ENCODE data around the gene VAV3. TPM values are rescaled to one million over a fixed set of nuclear protein-coding genes. Genes with fewer than 3 reads are reported as not detected.
"Not testable (repeated sequence)": the region's sequence is repeated elsewhere in the genome, so short reads cannot be mapped to it uniquely, and the experiment has no call there.

Gene VAV3
- total RNA-seq, 4 donors from 2014 or later = 1.9 to 5.8 (median 3.0) TPM

DNA sequence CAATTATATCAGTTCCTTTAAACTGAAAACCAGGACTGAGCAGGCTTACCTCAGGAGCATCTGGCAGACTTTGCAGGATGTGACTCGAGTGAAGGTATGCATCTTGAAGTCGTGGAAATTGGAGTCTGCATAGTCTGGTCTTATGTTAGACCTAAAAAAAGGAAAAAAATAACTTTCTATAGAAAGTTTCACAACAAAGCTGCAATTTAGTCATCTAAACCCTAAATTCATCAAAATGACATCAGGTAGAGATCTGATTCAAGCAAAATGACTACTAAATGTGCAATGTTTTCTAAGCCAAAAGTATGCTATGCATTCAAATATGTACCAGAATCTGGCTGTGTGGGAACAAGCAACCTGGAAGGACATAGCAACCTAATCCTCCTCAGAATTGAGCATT is 260.1 kb downstream of the VAV3 start:
- DNase-seq (ENCODE audit: extremely low spot score) = no peak
- TF ChIP-seq POLR2AphosphoS5 (IDR thresholded peaks at IDR 0.05) = no peak
- TF ChIP-seq, protein P1, sequence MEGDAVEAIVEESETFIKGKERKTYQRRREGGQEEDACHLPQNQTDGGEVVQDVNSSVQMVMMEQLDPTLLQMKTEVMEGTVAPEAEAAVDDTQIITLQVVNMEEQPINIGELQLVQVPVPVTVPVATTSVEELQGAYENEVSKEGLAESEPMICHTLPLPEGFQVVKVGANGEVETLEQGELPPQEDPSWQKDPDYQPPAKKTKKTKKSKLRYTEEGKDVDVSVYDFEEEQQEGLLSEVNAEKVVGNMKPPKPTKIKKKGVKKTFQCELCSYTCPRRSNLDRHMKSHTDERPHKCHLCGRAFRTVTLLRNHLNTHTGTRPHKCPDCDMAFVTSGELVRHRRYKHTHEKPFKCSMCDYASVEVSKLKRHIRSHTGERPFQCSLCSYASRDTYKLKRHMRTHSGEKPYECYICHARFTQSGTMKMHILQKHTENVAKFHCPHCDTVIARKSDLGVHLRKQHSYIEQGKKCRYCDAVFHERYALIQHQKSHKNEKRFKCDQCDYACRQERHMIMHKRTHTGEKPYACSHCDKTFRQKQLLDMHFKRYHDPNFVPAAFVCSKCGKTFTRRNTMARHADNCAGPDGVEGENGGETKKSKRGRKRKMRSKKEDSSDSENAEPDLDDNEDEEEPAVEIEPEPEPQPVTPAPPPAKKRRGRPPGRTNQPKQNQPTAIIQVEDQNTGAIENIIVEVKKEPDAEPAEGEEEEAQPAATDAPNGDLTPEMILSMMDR (IDR thresholded peaks at IDR 0.05) = no peak
- TF ChIP-seq EP300 (IDR thresholded peaks at IDR 0.05) = no peak
- TF ChIP-seq POLR2A (IDR thresholded peaks at IDR 0.05; ENCODE audit: low read depth) = no peak
- Histone ChIP-seq H3K36me3 (no peaks in the 10 kb centered on the region), H3K4me1 (no peaks in the 10 kb centered on the region), H3K4me3 (no peak overlapping the region), H3K27me3 (no peaks in the 10 kb centered on the region), H3K9me3 (no peaks in the 10 kb centered on the region), H3K27ac (replicated peaks in 1 of 4) (no peak overlapping the region)
- 67% methylated on average over 2 of the region's 2 CpGs for WGBS
- intact Hi-C loops (cut with DNase I) = no loop called here

DNA sequence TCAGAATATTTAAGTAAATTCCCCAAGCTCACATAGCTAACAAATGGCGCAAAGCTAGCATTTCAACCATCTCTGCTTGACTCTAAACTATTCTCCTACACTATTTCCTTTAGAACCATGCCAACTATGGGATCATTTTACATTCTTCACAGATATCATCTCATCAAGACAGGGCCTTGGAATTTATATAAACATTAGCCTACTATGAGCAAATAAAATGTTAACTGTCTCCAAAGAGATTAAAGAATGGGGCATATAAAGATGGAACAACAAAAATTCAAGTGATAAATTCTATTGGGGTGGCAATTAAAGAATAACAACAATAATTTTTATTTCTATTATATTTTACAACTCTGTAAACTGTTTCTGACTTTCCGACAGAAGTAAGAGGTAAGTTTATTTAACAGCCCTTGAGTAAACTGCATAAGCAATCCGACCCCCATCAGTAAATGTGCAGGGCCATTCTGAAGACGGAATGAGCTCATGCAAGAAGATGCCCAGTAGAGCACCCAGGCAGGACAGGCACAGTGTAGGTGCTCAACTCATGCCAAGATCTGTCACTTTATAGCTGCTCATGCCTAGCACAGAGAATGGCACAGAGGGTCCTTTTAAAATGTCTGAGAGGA is 261.9 kb downstream of the VAV3 start:
- H3K4me1 ChIP-seq = no peaks in the 10 kb centered on the region
- no peak for DNase-seq (ENCODE audit: extremely low spot score)
- intact Hi-C loops (cut with DNase I) = no loop called here
- TF ChIP-seq EP300 (IDR thresholded peaks at IDR 0.05) (no peak), POLR2A (IDR thresholded peaks at IDR 0.05; ENCODE audit: low read depth) (no peak), POLR2AphosphoS5 (IDR thresholded peaks at IDR 0.05) (no peak)
- TF ChIP-seq, protein P1 (IDR thresholded peaks at IDR 0.05) = no peak
- WGBS = 57% methylated on average over 4 of the region's 4 CpGs
- no peaks in the 10 kb centered on the region for H3K27me3 ChIP-seq
- no peaks in the 10 kb centered on the region for H3K9me3 ChIP-seq
- H3K4me3 ChIP-seq = no peak overlapping the region
- H3K27ac ChIP-seq (replicated peaks in 1 of 4) = no peak overlapping the region
- no peaks in the 10 kb centered on the region for H3K36me3 ChIP-seq

DNA sequence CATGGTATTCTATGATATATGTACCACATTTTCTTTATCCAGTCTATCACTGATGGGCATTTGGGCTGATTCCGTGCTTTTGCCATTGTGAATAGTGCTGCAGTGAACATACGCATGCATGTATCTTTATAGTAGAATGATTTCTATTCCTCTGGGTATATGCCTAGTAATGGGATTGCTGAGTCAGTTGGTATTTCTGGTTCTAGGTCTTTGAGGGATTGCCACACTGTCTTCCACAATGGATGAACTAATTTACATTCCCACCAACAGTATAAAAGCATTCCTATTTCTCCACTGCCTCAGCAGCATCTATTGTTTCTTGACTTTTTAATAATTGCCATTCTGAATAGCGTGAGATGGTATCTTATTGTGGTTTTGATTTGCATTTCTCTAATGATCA is 264.3 kb downstream of the VAV3 start:
- WGBS = 76% methylated on average over 3 of the region's 3 CpGs
- H3K27me3 ChIP-seq; intact Hi-C loops (cut with DNase I); H3K9me3 ChIP-seq; H3K4me1 ChIP-seq; H3K27ac ChIP-seq (replicated peaks in 1 of 4); H3K4me3 ChIP-seq; DNase-seq (ENCODE audit: extremely low spot score); H3K36me3 ChIP-seq: not testable (repeated sequence)

DNA sequence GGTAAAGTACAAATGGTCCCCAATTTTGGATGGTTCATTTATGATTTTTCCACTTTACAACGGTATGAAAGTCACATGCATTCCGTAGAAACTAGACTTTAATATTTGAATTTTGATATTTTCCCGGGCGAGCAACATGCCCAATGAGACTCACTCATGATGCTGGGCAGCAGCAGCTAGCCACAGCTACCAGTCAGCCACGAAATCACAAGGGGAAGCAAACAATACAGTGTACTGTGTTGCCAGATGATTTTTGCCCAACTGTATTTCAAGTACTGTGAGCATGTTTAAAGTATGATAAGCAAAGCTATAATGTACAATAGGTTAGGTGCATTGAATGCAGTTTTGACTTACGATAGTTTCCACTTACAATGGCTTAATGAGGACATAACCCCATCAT is 266.8 kb downstream of the VAV3 start:
- Histone ChIP-seq H3K4me1 (peaks cover 0 to 7% (median 2%) of the 10 kb centered on the region in 4 donors), H3K4me3 (no peak overlapping the region), H3K9me3 (no peaks in the 10 kb centered on the region), H3K27me3 (no peaks in the 10 kb centered on the region), H3K27ac (replicated peaks in 1 of 4) (no peak overlapping the region), H3K36me3 (no peaks in the 10 kb centered on the region)
- no peak for DNase-seq (ENCODE audit: extremely low spot score)
- TF ChIP-seq EP300 (IDR thresholded peaks at IDR 0.05) (no peak), POLR2A (IDR thresholded peaks at IDR 0.05; ENCODE audit: low read depth) (no peak), POLR2AphosphoS5 (IDR thresholded peaks at IDR 0.05) (no peak)
- TF ChIP-seq, protein P1 (IDR thresholded peaks at IDR 0.05) = no peak
- WGBS = 92% methylated on average over 6 of the region's 6 CpGs
- intact Hi-C loops (cut with DNase I) = no loop called here

DNA sequence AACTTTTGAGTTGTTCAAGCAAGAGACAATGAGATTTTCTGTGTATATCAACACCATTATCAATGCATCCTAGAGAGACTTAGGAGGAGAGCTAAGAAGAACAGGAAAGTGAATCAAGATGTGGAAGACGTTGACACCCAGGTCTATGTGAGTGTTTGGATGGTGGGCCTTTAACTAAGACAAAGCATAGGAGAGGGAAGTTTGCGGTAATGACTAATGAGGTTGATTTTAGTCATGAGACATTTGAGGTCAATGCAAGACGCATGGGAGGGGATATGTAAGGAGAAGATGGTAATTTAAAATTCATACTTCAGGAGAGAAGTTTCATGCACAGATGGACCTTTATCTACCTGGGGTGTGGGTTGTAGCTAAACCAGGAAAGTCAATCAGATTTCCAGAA is 269.6 kb downstream of the VAV3 start:
- Histone ChIP-seq H3K4me3 (no peak overlapping the region), H3K27ac (replicated peaks in 1 of 4) (no peak overlapping the region), H3K36me3 (no peaks in the 10 kb centered on the region), H3K27me3 (no peaks in the 10 kb centered on the region), H3K9me3 (no peaks in the 10 kb centered on the region), H3K4me1 (peaks cover 0 to 28% (median 18%) of the 10 kb centered on the region in 4 donors)
- TF ChIP-seq POLR2AphosphoS5 (IDR thresholded peaks at IDR 0.05) = no peak
- TF ChIP-seq, protein P1 (IDR thresholded peaks at IDR 0.05) = no peak
- TF ChIP-seq POLR2A (IDR thresholded peaks at IDR 0.05; ENCODE audit: low read depth) = no peak
- no peak for TF ChIP-seq EP300 (IDR thresholded peaks at IDR 0.05)
- no peak for DNase-seq (ENCODE audit: extremely low spot score)
- intact Hi-C loops (cut with DNase I) = no loop called here
- WGBS = 98% methylated on average over 3 of the region's 3 CpGs
